ENCODE data around the gene COX6B2.

DNA sequence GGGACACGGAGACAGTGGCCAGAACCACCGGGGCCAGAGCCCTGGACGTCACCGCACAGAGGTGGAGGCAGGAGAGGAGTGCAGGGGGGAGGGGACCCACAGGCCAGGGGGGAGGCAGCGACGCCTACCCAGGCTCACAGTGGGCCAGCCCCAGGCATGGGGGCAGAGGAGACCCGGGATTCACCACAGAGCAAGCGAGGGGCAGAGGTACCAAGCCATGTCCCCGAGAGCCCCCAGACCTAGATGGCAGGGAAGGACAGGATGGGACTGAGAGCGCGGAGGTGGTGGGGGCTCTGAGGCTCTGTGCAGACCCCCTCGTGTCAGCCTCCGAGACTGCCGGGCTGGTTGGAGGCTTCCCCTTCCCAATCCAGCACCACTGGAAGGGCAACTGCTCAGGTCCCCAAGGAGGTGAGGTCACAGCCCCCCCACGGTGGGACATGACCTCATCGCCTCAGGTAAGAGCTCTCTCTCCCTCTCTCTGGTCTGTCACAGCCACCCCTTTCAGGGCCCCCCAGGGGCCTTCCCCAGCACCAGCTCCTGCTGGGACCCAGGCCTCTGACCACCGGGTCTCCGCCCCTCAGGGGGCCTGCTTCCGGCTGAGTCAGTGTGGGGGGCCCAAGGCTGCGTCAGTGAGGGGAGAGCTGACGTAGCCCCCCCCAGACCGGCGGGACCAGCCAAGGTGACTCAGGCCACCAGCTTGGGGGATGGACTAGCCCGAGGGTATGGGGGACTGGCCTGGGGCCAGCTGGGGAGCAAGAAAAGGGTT, 18.0 kb upstream of the COX6B2 start:
- TF ChIP-seq, protein P1, sequence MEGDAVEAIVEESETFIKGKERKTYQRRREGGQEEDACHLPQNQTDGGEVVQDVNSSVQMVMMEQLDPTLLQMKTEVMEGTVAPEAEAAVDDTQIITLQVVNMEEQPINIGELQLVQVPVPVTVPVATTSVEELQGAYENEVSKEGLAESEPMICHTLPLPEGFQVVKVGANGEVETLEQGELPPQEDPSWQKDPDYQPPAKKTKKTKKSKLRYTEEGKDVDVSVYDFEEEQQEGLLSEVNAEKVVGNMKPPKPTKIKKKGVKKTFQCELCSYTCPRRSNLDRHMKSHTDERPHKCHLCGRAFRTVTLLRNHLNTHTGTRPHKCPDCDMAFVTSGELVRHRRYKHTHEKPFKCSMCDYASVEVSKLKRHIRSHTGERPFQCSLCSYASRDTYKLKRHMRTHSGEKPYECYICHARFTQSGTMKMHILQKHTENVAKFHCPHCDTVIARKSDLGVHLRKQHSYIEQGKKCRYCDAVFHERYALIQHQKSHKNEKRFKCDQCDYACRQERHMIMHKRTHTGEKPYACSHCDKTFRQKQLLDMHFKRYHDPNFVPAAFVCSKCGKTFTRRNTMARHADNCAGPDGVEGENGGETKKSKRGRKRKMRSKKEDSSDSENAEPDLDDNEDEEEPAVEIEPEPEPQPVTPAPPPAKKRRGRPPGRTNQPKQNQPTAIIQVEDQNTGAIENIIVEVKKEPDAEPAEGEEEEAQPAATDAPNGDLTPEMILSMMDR (conservative IDR thresholded peaks at IDR 0.05 in 1 of 2, IDR thresholded peaks at IDR 0.05 in 1 of 2; ENCODE audit: low read depth in 1 of 2, low read length in 2 of 2): no peak
- TF ChIP-seq EZH2 (IDR thresholded peaks at IDR 0.05; ENCODE audit: low read length, missing control alignments): no peak
